Islet of Langerhans (tissue), 1 donor: ENCODE results near the gene WDR3.
A peak's percentile ranks its signal among the peaks of the same experiment; 100 is the strongest.
"Not testable (repeated sequence)": the region's sequence is repeated elsewhere in the genome, so short reads cannot be mapped to it uniquely, and the experiment has no call there.

ENCODE experiments used
- FAIRE-seq: peaks from one replicate; lab custom pipeline; 2011; peaks lifted over from hg19 to GRCh38; lab: Jason Lieb, UNC

WDR3 gene

GRCh38 chr1:117929343-117930172, at the start of gene WDR3, which contains the start of gene GDAP2:
WDR3 (plus strand) TSS chr1:117929739; CDS start chr1:117933320, 3,581 bp downstream.
GDAP2 (minus strand) TSS chr1:117929621; CDS start chr1:117920357, 9,264 bp downstream.
- FAIRE-seq: peak; percentile 66

GRCh38 chr1:117883616-117884015, 45.9 kb upstream of the WDR3 start:
- FAIRE-seq: peak; percentile 66

- FAIRE-seq: peak; percentile 9
These were observed 43.3 kb upstream of the WDR3 start for GRCh38 chr1:117886101-117886795.

- FAIRE-seq: no peak
These were observed 39.1 kb upstream of the WDR3 start for GRCh38 chr1:117890452-117890851.

- FAIRE-seq: peak; percentile 43
These were observed 37.0 kb upstream of the WDR3 start for GRCh38 chr1:117892512-117892911.

- no peak for FAIRE-seq
These were observed 35.5 kb upstream of the WDR3 start for GRCh38 chr1:117894078-117894477.

- FAIRE-seq: peak; percentile 95
These were observed 33.9 kb upstream of the WDR3 start for GRCh38 chr1:117895482-117896114.

GRCh38 chr1:117897551-117897950, 32.0 kb upstream of the WDR3 start:
- FAIRE-seq: no peak

GRCh38 chr1:117899801-117900200, 29.7 kb upstream of the WDR3 start:
- FAIRE-seq: no peak

- FAIRE-seq: no peak
These were observed 26.6 kb upstream of the WDR3 start for GRCh38 chr1:117902944-117903343.

GRCh38 chr1:117904485-117904884, 25.1 kb upstream of the WDR3 start:
- FAIRE-seq: no peak

- no peak for FAIRE-seq
These were observed 24.5 kb upstream of the WDR3 start for GRCh38 chr1:117905019-117905418.

GRCh38 chr1:117911051-117911450, 18.5 kb upstream of the WDR3 start:
- FAIRE-seq: no peak

- FAIRE-seq: no peak
These were observed 10.2 kb upstream of the WDR3 start for GRCh38 chr1:117919376-117919775.

- no peak for FAIRE-seq
These were observed 7.5 kb upstream of the WDR3 start for GRCh38 chr1:117921991-117922390.

GRCh38 chr1:117922717-117923116, 6.8 kb upstream of the WDR3 start:
- not testable (repeated sequence) for FAIRE-seq

- FAIRE-seq: no peak
These were observed 3.6 kb upstream of the WDR3 start for GRCh38 chr1:117925981-117926380.

GRCh38 chr1:117928881-117929342, 627 bp upstream of the WDR3 start:
- no peak for FAIRE-seq

GRCh38 chr1:117930173-117930447, 571 bp downstream of the WDR3 start:
- no peak for FAIRE-seq

- FAIRE-seq: no peak
These were observed 945 bp downstream of the WDR3 start for GRCh38 chr1:117930484-117930883.

- no peak for FAIRE-seq
These were observed 3.0 kb downstream of the WDR3 start for GRCh38 chr1:117932576-117932975.

- no peak for FAIRE-seq
These were observed 4.2 kb downstream of the WDR3 start for GRCh38 chr1:117933769-117934168.

GRCh38 chr1:117942293-117942692, 12.8 kb downstream of the WDR3 start:
- no peak for FAIRE-seq
